H1 (cell line): ENCODE results near the gene MAGI1. TPM values are rescaled to one million over a fixed set of nuclear protein-coding genes. Genes with fewer than 3 reads are reported as not detected.

Experiments used
- CTCF ChIA-PET: fragments of 300-600 bp; sonication (Branson Sonifier 250); formaldehyde crosslinking; loops from one replicate; lab custom pipeline; 2021; ENCODE audit not compliant: partially characterized antibody; lab: Charles Lee
- POLR2A ChIA-PET: fragments of 300-600 bp; sonication (Branson Sonifier 250); formaldehyde crosslinking; loops from one replicate; lab custom pipeline; 2021; ENCODE audit warnings: inconsistent platforms; ENCODE audit not compliant: partially characterized antibody; lab: Charles Lee
- DNase-seq, 2 experiments: peaks; one replicate each; pipeline versions ENCODE4 v3.0.0 to v3.0.0-alpha.2; 2010 to 2022; ENCODE audit warnings: low spot score in 2 of 2, low read depth in 1 of 2, mixed read lengths in 1 of 2
- FAIRE-seq: peaks from 2 replicates; lab custom pipeline; 2011; peaks lifted over from hg19 to GRCh38; lab: Jason Lieb, UNC
- H2AFZ ChIP-seq: 2 replicates; pipeline ENCODE4 v1.8.1; 2012; ENCODE audit warnings: low read length, inconsistent platforms
- H2AK5ac ChIP-seq: 2 replicates; pipeline ENCODE4 v1.6.1; 2013; ENCODE audit warnings: low read depth, low read length
- H2BK120ac ChIP-seq: replicated peaks from 2 replicates; pipeline ENCODE3; 2013; ENCODE audit warnings: low read depth, low read length, inconsistent platforms
- H2BK12ac ChIP-seq: 2 replicates; pipeline ENCODE4 v1.6.1; 2013; ENCODE audit warnings: low read depth, low read length
- H2BK15ac ChIP-seq: 2 replicates; pipeline ENCODE4 v1.6.1; 2013; ENCODE audit warnings: low read length
- H2BK20ac ChIP-seq: 2 replicates; pipeline ENCODE4 v1.6.1; 2013; ENCODE audit warnings: low read length
- H2BK5ac ChIP-seq: 2 replicates; pipeline ENCODE4 v1.6.1; 2013; ENCODE audit warnings: low read depth, low read length
- H3K14ac ChIP-seq: 2 replicates; pipeline ENCODE4 v1.6.1; 2013; ENCODE audit warnings: inconsistent platforms; ENCODE audit not compliant: insufficient read length
- H3K18ac ChIP-seq: 2 replicates; pipeline ENCODE4 v1.6.1; 2013; ENCODE audit warnings: low read length; ENCODE audit errors: extremely low read depth
- H3K23ac ChIP-seq: 2 replicates; pipeline ENCODE4 v1.6.1; 2013; ENCODE audit warnings: inconsistent platforms; ENCODE audit not compliant: insufficient read length
- H3K23me2 ChIP-seq: 2 replicates; pipeline ENCODE4 v1.6.1; 2013; ENCODE audit warnings: low read depth, low read length
- H3K27ac ChIP-seq: 2 replicates; pipeline ENCODE4 v1.6.1; 2011; ENCODE audit warnings: low read depth, low read length, inconsistent platforms
- H3K27me3 ChIP-seq, 4 experiments: replicated peaks in 1 of 4; 1 replicate in 1 of 4; 2 replicates in 3 of 4; pipeline versions ENCODE4 v1.6.1 to v1.8.1; 2011 to 2013; ENCODE audit warnings: low read length in 3 of 4, mild to moderate bottlenecking in 3 of 4, inconsistent platforms in 2 of 4, mixed read lengths in 2 of 4, moderate library complexity in 1 of 4; ENCODE audit not compliant: control insufficient read depth in 3 of 4, insufficient read depth in 3 of 4; ENCODE audit errors: extremely low read depth in 1 of 4
- H3K36me3 ChIP-seq, 4 experiments: 2 replicates each; pipeline versions ENCODE4 v1.6.1 to v1.8.1; 2011 to 2013; ENCODE audit warnings: mild to moderate bottlenecking in 4 of 4, low read length in 3 of 4, moderate library complexity in 2 of 4, control low read depth in 1 of 4, inconsistent platforms in 1 of 4; ENCODE audit not compliant: insufficient read depth in 4 of 4, control insufficient read depth in 2 of 4
- H3K4ac ChIP-seq: replicated peaks from 2 replicates; pipeline ENCODE3; 2013; ENCODE audit warnings: low read length, low read depth, mixed read lengths, inconsistent platforms; ENCODE audit not compliant: insufficient read length
- H3K4me1 ChIP-seq, 4 experiments: replicated peaks in 1 of 4; 1 replicate in 1 of 4; 2 replicates in 3 of 4; pipeline versions ENCODE4 v1.6.1 to v1.8.1; 2011 to 2013; ENCODE audit warnings: low read length in 3 of 4, inconsistent platforms in 2 of 4, mixed read lengths in 1 of 4; ENCODE audit not compliant: insufficient read depth in 4 of 4, control insufficient read depth in 3 of 4
- H3K4me2 ChIP-seq, 2 experiments: 2 replicates each; pipeline versions ENCODE4 v1.6.1 to v1.8.1; 2011 to 2013; ENCODE audit warnings: low read depth in 2 of 2, low read length in 2 of 2, control low read depth in 1 of 2, inconsistent platforms in 1 of 2, mild to moderate bottlenecking in 1 of 2; ENCODE audit not compliant: insufficient read depth in 1 of 2
- H3K4me3 ChIP-seq, 4 experiments: fragments of 200-600, 300-600 bp in 1 of 4; sonication (generic), shearing (Covaris generic), sonication (Bioruptor Twin) in 1 of 4; 2 replicates each; pipeline versions ENCODE4 v1.5.1 to v1.8.1; 2011 to 2016; ENCODE audit warnings: low read length in 4 of 4, low read depth in 3 of 4, control low read depth in 2 of 4, inconsistent platforms in 2 of 4, mild to moderate bottlenecking in 2 of 4, mixed read lengths in 1 of 4, moderate library complexity in 1 of 4; ENCODE audit not compliant: insufficient read depth in 2 of 4; ENCODE audit errors: extremely low read depth in 1 of 4
- H3K56ac ChIP-seq: replicated peaks from 2 replicates; pipeline ENCODE3; 2013; ENCODE audit warnings: low read depth, mild to moderate bottlenecking, mixed read lengths, low read length, inconsistent platforms; ENCODE audit not compliant: insufficient read length
- H3K79me1 ChIP-seq: 2 replicates; pipeline ENCODE4 v1.6.1; 2013; ENCODE audit warnings: low read depth, low read length, control low read depth
- H3K79me2 ChIP-seq, 2 experiments: 2 replicates each; pipeline versions ENCODE4 v1.6.1 to v1.8.1; 2012 to 2013; ENCODE audit warnings: low read length in 2 of 2, mild to moderate bottlenecking in 2 of 2, inconsistent platforms in 1 of 2; ENCODE audit not compliant: insufficient read depth in 2 of 2, control insufficient read depth in 1 of 2
- H3K9ac ChIP-seq, 4 experiments: replicated peaks in 1 of 4; 1 replicate in 1 of 4; 2 replicates in 3 of 4; pipeline versions ENCODE4 v1.6.1 to v1.8.1; 2011 to 2013; ENCODE audit warnings: low read depth in 3 of 4, low read length in 3 of 4, control low read depth in 2 of 4, mild to moderate bottlenecking in 2 of 4, moderate library complexity in 2 of 4, inconsistent platforms in 1 of 4; ENCODE audit errors: extremely low read depth in 1 of 4
- H3K9me3 ChIP-seq, 2 experiments: 2 replicates each; pipeline versions ENCODE4 v1.6.1 to v1.8.1; 2012 to 2013; ENCODE audit warnings: mild to moderate bottlenecking in 2 of 2, moderate library complexity in 2 of 2, control low read depth in 1 of 2, inconsistent platforms in 1 of 2, low read depth in 1 of 2, low read length in 1 of 2, mixed read lengths in 1 of 2; ENCODE audit not compliant: insufficient read depth in 2 of 2
- H4K20me1 ChIP-seq, 2 experiments: replicated peaks in 1 of 2; 2 replicates each; pipeline versions ENCODE3 to v1.8.1; 2011 to 2013; ENCODE audit warnings: inconsistent platforms in 2 of 2, low read length in 2 of 2, mild to moderate bottlenecking in 1 of 2; ENCODE audit not compliant: insufficient read depth in 2 of 2, control insufficient read depth in 1 of 2
- H4K5ac ChIP-seq: 2 replicates; pipeline ENCODE4 v1.6.1; 2013; ENCODE audit warnings: low read length, low read depth, mixed read lengths, inconsistent platforms; ENCODE audit not compliant: insufficient read length
- H4K8ac ChIP-seq: 2 replicates; pipeline ENCODE4 v1.8.0; 2013; ENCODE audit warnings: mild to moderate bottlenecking, moderate library complexity, low read length, inconsistent platforms; ENCODE audit not compliant: insufficient read depth; ENCODE audit errors: extremely low read depth
- H4K91ac ChIP-seq: replicated peaks from 2 replicates; pipeline ENCODE3; 2013; ENCODE audit warnings: low read length, mixed read lengths, inconsistent platforms; ENCODE audit not compliant: insufficient read length
- CHD1 ChIP-seq: IDR thresholded peaks from 2 replicates; pipeline ENCODE4 v1.6.1; 2012; ENCODE audit warnings: low read depth, low read length, improper control_type of control experiment
- CTBP2 ChIP-seq: IDR thresholded peaks from 2 replicates; pipeline ENCODE4 v1.7.0; 2011; ENCODE audit warnings: borderline replicate concordance, mild to moderate bottlenecking, moderate library complexity, mixed read lengths, low read length; ENCODE audit not compliant: insufficient read depth, insufficient read length
- EZH2 ChIP-seq: fragments of 200-600 bp; sonication (generic); IDR thresholded peaks from 2 replicates; pipeline ENCODE4 v1.7.1; 2012; ENCODE audit warnings: low read depth, mild to moderate bottlenecking, moderate library complexity, low read length, inconsistent platforms; ENCODE audit not compliant: severe bottlenecking
- FOSL1 ChIP-seq: IDR thresholded peaks from 2 replicates; pipeline ENCODE4 v1.6.1; 2011; ENCODE audit warnings: mild to moderate bottlenecking, low read depth, low read length, moderate library complexity; ENCODE audit not compliant: insufficient read depth
- NANOG ChIP-seq: IDR thresholded peaks from 2 replicates; pipeline ENCODE4 v1.6.1; 2011; ENCODE audit warnings: low read length, low read depth, mild to moderate bottlenecking, inconsistent platforms; ENCODE audit not compliant: insufficient read depth, poor library complexity, severe bottlenecking
- NRF1 ChIP-seq: IDR thresholded peaks from 2 replicates; pipeline ENCODE4 v1.6.1; 2011; ENCODE audit warnings: mild to moderate bottlenecking, low read depth, low read length, improper control_type of control experiment
- POLR2A ChIP-seq, 2 experiments: IDR thresholded peaks; 1 replicate in 1 of 2; 2 replicates in 1 of 2; pipeline ENCODE4 v1.6.1; 2011; ENCODE audit warnings: low read depth in 2 of 2, low read length in 2 of 2, mild to moderate bottlenecking in 2 of 2; ENCODE audit errors: control extremely low read depth in 1 of 2
- RXRA ChIP-seq: IDR thresholded peaks from 2 replicates; pipeline ENCODE4 v1.6.1; 2011; ENCODE audit warnings: low read depth, mild to moderate bottlenecking, low read length, moderate library complexity; ENCODE audit not compliant: insufficient read depth
- SP1 ChIP-seq: IDR thresholded peaks from 2 replicates; pipeline ENCODE4 v1.6.1; 2011; ENCODE audit warnings: low read depth, low read length
- TCF12 ChIP-seq: IDR thresholded peaks from 2 replicates; pipeline ENCODE4 v1.6.1; 2011; ENCODE audit warnings: low read depth, mild to moderate bottlenecking, low read length
- TEAD4 ChIP-seq: IDR thresholded peaks from 2 replicates; pipeline ENCODE4 v1.6.1; 2012; ENCODE audit warnings: low read depth, low read length, inconsistent platforms, mixed read lengths
- WGBS, 2 experiments: shearing (Covaris generic) in 1 of 2; methylation state at CpG; one replicate each; pipeline versions ENCODE4 v1.1.6 to v1.1.7; 2013 to 2015; ENCODE audit warnings: low lambda C conversion rate in 2 of 2, mixed read lengths in 2 of 2, inconsistent platforms in 1 of 2, low coverage in 1 of 2, missing lambda C conversion rate in 1 of 2; ENCODE audit not compliant: insufficient replicate concordance in 2 of 2, insufficient coverage in 1 of 2, insufficient read length in 1 of 2; ENCODE audit errors: extremely low coverage in 1 of 2, missing lambda C conversion rate in 1 of 2; 5-methylcytosine and 5-hydroxymethylcytosine counted together
- polyA plus RNA-seq, 7 experiments: library from polyadenylated mRNA; depleted of rRNA in 3 of 7; stranded (reverse) in 5 of 7; unstranded in 2 of 7; fragments of >200 nt in 5 of 7; fragments of 200-250 nt in 2 of 7; gene quantifications; 1 replicate in 5 of 7; 2 replicates in 1 of 7; 4 replicates in 1 of 7; pipeline versions ENCODE4 v1.2.1 to v1.2.3, GENCODE V29; 2011 to 2013; ENCODE audit warnings: missing spikeins in 2 of 7, mixed read lengths in 2 of 7
- total RNA-seq: library from RNA; stranded (reverse); fragmentation: NEBNext Ultra II Directional; extraction: Animal tissue kit (Norgen Biotek cat#: 25700); gene quantifications from 2 replicates; pipeline ENCODE4 v1.2.1, GENCODE V29; 2021
- TF ChIP-seq, protein P1 (sequence below): IDR thresholded peaks from 2 replicates; pipeline ENCODE4 v1.6.1; 2012; ENCODE audit warnings: low read length, inconsistent platforms

The MAGI1 gene
- total and polyA plus RNA-seq, 2 of the 8 experiments (the other 6 are each of a cell fraction or from before 2014, with no cell fraction given): 19.8 to 78.0 TPM

DNA sequence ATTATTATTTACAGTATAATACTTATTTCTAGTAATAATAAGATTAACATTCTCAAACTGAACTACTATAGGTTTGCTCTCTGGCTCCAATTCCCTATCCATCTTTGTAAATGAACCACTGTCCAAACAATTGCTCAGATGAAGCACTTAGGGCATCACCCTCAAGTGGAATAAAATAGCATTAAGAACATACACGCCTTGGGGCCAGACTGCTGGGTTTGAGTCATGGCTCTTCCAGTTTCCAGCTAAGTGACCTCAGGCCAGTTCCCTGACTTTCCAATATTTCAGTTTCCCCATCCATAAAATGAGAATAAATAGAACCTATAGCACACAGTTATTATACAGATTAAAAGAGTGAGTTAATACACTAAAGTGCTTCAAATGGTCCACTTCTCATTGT lies 507.2 kb downstream of the MAGI1 start:
- no peak overlapping the region for H3K14ac ChIP-seq
- H3K79me1 ChIP-seq: no peaks in the 10 kb centered on the region; the same call in 1 of the 2 replicates
- no peak overlapping the region for H2BK20ac ChIP-seq
- no peak overlapping the region for H2BK15ac ChIP-seq
- H3K27ac ChIP-seq: no peak overlapping the region
- no peak overlapping the region for H3K9ac ChIP-seq
- TF ChIP-seq CTBP2 (no peak), POLR2A (IDR thresholded peaks at IDR 0.05; ENCODE audit: control extremely low read depth in 1 of 2, low read depth in 2 of 2, low read length in 2 of 2) (no peak), EZH2 (no peak), NANOG (no peak), TCF12 (no peak), TEAD4 (no peak), SP1 (no peak), RXRA (no peak), CHD1 (no peak), NRF1 (no peak), FOSL1 (no peak)
- TF ChIP-seq, protein P1, sequence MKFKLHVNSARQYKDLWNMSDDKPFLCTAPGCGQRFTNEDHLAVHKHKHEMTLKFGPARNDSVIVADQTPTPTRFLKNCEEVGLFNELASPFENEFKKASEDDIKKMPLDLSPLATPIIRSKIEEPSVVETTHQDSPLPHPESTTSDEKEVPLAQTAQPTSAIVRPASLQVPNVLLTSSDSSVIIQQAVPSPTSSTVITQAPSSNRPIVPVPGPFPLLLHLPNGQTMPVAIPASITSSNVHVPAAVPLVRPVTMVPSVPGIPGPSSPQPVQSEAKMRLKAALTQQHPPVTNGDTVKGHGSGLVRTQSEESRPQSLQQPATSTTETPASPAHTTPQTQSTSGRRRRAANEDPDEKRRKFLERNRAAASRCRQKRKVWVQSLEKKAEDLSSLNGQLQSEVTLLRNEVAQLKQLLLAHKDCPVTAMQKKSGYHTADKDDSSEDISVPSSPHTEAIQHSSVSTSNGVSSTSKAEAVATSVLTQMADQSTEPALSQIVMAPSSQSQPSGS: no peak
- FAIRE-seq (no peak), DNase-seq (no peak)
- no peak overlapping the region for H3K4me3 ChIP-seq
- no peak overlapping the region for H4K8ac ChIP-seq
- POLR2A ChIA-PET: interaction anchor here (1.8 to 2.2 kb wide), 2 partner anchors 10 to 22 kb away, joined by 5 to 6 read pairs; no protein-coding TSS in a partner anchor
- no peak overlapping the region for H4K5ac ChIP-seq
- H4K20me1 ChIP-seq: no peaks in the 10 kb centered on the region
- CTCF ChIA-PET: interaction anchor here (1.5 kb wide), 1 partner anchor 141 kb away, joined by 4 read pairs; no protein-coding TSS in a partner anchor
- H2BK12ac ChIP-seq: no peak overlapping the region
- H3K79me2 ChIP-seq: peaks cover 5 to 71% of the 10 kb centered on the region in 2 experiments
- H3K4ac ChIP-seq: no peak overlapping the region
- no peak overlapping the region for H3K18ac ChIP-seq
- no peak overlapping the region for H2AK5ac ChIP-seq
- H3K36me3 ChIP-seq: no peaks in the 10 kb centered on the region
- no peaks in the 10 kb centered on the region for H3K23me2 ChIP-seq
- peaks cover 0 to 1% (median 0%) of the 10 kb centered on the region in 4 experiments; a peak in 1 of 7 replicates for H3K4me1 ChIP-seq
- no peaks in the 10 kb centered on the region for H3K9me3 ChIP-seq
- no peak overlapping the region for H2BK5ac ChIP-seq
- H3K56ac ChIP-seq: no peak overlapping the region
- H2BK120ac ChIP-seq: no peak overlapping the region
- H3K23ac ChIP-seq: no peak overlapping the region
- WGBS, 2 experiments: 79% methylated on average over 1 of the region's 1 CpG; no CpG with 5 or more reads in 1 of the 2 experiments
- H2AFZ ChIP-seq: no peak overlapping the region
- no peak overlapping the region for H3K4me2 ChIP-seq
- no peak overlapping the region for H4K91ac ChIP-seq
- H3K27me3 ChIP-seq: no peaks in the 10 kb centered on the region
